ENCODE measurements around the gene RRP1B.
"Not testable (repeated sequence)": the region's sequence is repeated elsewhere in the genome, so short reads cannot be mapped to it uniquely, and the experiment has no call there.

Gene RRP1B

GRCh38 chr21:43702785-43703034, 43.4 kb downstream of the RRP1B start:
- DNase-seq: no peak

DNA sequence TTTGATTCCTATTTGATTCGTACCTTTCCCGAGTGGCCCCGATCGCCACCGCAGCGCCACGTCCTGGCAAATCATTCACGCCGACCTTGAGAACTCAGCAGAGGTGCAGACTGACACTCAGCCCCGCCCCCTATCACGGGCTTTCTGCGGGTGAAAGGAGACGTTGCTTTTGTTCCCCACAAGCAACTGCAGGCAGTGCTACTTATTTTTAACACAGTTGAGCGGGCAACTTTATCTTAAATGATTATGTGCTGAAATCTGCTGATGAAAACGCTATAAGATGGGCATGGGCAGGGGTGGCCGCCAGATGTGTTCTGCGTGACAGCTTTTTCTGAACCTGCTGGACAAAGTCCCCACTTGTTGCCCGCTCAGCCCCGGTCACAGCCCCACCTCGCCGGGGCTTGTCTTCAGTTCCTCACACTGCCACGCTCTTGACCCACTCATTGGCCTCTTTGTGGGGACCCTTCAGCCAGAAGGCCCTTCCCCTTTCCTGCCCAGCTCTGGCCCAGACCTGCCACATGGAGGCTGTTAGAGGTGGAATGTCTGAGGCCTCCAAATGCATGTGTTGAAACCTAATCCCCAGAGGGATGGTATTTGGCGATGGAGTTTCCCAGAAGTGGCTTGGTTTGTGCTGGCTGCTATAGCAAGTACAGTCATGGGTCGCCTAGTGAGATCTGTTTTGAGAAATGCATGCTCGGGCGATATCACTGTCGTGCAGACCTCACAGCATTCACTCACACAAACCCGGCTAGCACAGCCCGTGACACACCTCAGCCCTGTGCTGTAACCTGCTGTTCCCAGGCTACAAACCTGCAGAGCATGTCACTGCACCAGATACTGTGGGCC, 43.9 kb downstream of the RRP1B start:
- DNase-seq: peak; percentile 72

DNA sequence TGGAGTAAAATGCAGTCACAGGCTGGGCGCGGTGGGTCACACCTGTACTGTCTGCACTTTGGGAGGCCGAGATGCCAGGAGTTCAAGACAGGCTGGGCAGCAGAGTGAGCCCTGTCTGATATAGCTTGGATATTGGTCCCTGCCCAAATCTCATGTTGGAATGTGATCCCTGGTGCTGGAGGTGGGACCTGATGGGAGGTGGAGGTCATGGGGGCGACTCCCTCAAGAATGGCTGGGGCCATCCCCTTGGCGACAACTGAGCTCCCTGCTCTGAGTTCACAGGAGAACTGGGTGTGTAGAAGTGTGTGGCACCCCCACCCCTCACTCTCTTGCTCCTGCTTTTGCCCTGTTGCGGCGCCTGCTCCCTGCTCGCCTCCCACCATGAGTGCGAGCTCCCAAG, 48.1 kb downstream of the RRP1B start:
- DNase-seq: no peak

- no peak for DNase-seq
Measured at GRCh38 chr21:43708745-43709381, 49.5 kb downstream of the RRP1B start.

DNA sequence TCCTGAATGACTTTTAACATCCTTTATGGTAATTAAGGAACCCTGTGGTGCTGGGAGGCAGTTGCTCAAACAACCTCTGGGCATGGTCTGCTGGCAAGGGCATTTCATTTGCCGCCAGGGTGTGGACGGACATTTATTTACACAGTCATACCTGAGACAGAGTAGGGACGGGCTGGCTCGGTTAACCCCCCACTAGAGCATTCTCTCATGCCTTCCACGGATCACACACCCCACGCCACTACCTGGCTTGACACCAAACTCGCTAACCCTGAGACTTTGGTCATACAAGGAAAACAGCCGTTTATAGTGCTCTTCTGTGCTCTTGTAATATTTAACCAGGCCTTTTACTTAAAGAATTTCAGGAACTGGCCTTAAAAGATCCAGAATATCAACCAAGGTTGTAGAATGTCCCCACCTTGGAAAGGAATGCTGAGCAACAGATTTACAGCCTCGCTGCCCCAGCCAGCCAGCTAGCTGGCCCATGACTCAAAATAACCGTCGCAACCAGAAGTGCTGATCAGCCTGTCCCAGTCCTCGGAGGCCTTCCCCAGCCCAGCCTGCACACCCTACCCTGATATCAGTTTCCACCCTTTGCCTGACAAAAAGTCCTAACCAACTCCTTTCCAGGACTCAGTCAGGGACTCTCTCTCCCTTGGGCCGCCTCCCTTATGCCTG, 53.0 kb downstream of the RRP1B start:
- peak; percentile 90 for DNase-seq

DNA sequence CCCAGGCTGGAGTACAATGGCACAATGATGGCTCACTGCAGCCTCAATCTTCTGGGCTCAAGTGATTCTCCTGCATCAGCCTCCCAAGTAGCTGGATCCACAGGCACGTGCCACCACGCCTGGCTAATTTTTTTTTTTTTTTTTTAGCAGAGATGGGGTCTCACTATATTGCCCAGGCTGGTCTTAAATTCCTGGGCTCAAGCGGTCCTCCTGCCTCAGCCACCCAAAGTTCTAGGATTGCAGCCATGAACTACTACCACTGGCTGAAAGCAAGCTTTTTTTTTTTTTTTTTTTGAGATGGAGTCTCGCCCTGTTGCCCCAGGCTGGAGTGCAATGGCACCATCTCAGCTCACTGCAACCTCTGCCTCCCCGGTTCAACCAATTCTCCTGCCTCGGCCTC, 53.8 kb downstream of the RRP1B start:
- DNase-seq: not testable (repeated sequence)

DNA sequence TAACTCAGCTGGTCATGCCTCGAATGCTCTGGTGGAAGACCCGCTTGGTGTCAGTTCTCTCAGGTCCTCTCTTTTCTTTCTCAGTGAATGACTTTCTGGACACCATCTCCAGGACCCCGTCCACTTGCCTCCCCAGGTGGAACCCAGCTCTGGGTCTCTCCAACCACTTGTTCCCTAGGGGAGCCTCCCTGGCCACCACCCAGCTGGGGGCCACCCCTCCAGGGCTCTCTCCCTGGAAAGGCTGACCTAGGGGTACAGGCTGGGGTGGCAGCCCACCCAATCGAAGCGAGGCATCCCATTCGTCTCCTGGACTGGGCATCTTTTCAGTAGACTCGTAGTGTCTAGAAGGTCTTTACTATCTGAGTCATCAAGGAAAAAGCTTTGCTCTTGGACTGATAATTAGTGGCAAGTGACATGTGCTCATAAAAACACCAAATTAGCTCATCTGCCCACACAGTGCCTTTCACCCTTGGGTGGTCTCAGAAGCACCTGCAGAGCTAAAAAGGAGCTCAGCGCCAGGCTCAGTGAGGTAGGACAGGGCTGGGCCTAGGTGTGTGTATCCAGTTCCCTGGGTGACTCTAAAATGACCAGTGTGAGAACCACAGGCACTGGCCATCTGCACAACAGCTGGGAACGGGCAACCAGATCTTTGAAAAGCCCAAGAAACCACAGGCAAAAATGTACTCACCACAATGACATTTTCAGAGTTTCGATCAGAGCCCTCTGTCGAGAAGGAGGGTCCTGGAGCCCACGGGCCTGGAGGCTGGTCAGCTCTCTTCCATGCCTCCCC, 57.2 kb downstream of the RRP1B start:
- no peak for DNase-seq

- no peak for DNase-seq
Measured at GRCh38 chr21:43717166-43717853, 58.0 kb downstream of the RRP1B start.

DNA sequence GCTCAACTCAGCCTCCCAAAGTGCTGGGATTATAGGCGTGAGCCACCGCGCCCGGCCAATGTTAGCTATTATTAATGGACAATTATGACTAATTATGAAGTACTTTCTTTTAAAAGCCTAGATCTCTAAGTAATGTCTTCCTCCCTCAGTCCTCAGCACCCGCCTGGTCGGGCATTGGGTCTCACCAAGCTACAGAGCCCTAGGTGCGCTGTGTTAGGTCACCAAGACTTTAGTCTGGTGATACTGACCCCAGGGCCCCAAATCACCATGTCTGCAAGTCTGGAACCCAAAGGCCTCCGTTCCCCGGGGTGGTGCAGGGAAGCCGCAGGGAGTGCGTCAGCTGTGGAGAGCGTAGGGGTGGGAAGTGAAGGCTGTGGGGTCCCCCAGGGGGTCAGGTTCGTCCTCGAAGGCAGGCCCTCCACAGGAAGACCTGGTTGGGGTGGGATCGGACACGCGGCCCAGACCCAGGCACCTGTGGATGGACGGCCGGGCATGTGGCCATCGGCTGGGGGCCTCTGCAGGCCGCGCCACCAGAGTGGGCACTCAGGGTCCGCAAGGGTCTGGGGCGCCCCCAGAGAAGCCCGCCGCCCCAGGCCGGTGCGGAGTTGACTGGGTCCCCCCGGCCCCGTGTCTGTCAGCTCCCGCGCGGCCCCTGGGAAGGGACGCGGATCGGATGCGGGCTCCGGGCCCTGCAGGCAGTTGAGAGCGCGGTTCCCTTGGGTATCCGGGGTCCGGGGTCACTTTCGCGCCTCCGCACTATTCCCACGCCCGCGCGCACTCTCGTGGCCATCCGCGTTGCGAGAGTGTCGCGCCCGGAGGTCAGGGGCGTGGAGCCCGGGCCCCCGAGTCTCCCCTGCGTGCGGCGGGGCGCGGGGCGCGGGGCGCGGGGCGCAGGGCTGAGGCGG, 58.9 kb downstream of the RRP1B start:
- no peak for DNase-seq

GRCh38 chr21:43718872-43719747, 59.8 kb downstream of the RRP1B start, which contains the start of gene PDXK:
PDXK (plus strand) TSS chr21:43719129; CDS start chr21:43719295, 166 bp downstream.
- peak; percentile 94 for DNase-seq

DNA sequence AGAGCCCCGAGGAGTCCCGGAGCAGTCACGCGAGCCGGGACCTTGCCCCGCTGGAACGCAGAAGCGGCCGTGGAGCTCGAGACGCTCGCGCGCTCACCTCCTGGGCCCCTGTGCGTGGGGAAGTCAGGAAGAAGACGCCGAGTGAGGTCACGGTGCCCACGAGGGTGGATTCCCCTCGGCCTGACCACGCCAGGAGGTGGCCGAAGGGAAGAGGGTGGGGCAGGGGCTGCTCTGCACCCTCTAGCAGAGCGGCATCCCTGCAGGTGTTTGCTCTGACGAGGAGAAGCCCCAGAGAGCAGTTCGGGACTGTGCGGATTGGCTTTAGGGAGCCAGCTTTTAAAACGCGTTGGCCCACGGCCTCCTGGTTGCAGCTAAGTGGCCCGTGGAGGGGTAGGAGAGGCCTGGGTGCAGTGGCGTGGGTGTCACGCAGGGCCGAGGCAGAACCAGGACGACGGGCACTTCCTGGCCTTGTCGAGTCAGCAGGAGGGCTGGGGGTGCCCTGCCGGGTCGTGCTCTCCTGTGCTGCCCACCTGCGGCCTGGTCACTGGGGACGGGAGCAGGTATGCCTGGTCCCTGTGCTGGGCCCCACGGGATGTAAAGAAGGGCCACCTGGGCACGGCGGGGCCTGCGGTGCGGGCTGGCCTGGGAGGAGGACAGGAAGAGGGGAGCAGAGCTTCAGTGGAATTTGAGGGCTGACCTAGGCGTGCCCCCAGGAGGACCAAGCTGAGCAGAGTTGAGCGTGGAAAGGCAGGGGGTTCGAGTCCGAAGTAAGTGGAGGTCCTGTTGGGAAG, 60.6 kb downstream of the RRP1B start:
- DNase-seq: no peak

DNA sequence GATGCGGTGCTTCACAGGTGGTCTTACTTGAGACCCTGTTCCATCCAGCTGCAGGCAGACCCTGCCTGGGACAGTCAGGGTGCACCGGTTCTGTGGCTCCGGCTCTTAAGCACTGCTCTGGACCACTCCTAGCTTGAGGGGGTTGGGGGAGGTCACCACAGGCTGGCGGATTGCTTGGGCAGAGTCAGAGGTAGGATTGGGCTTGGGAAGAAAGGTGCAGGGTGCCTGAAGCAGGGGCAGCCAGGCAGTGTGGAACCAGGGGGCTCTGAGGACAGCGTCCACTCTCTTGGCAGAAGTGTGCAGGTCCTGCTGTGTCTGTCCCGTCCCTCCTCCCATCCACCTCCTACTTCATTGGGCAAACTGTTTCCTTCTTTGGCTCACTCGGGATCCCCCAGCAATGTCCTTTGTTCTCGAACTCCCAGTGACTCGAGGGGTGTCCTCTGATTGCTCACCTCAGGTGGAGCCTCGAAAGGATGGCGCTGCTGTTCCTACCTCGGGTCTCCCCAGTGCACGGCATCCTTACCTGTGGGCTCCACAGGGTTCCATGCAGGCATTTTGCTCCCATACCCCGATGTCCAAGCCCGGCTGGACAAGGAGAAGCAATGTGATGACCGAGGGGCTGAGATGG, 61.3 kb downstream of the RRP1B start:
- no peak for DNase-seq

DNA sequence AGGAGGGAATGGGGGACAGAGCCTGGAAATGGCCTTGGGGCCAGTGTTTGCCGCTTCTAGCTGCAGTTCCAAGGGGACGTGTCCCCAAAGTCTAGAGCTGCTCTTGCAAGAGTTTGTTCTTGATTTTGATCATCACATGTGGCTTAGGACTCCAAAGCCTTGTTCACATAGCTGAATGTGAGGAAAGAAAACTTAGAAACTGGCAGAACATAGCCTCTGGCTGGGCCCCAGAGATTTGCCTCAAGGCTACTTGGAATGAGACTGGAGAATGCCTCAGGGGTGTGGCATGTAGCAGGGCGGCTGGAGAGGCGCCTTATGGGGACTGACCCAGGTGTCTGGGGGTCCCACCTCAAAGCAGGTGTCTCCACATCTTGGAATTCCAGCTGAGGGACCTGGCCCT, 61.8 kb downstream of the RRP1B start:
- DNase-seq: no peak

GRCh38 chr21:43721939-43722338, 62.6 kb downstream of the RRP1B start:
- DNase-seq: no peak

GRCh38 chr21:43723648-43724047, 64.3 kb downstream of the RRP1B start:
- no peak for DNase-seq

DNA sequence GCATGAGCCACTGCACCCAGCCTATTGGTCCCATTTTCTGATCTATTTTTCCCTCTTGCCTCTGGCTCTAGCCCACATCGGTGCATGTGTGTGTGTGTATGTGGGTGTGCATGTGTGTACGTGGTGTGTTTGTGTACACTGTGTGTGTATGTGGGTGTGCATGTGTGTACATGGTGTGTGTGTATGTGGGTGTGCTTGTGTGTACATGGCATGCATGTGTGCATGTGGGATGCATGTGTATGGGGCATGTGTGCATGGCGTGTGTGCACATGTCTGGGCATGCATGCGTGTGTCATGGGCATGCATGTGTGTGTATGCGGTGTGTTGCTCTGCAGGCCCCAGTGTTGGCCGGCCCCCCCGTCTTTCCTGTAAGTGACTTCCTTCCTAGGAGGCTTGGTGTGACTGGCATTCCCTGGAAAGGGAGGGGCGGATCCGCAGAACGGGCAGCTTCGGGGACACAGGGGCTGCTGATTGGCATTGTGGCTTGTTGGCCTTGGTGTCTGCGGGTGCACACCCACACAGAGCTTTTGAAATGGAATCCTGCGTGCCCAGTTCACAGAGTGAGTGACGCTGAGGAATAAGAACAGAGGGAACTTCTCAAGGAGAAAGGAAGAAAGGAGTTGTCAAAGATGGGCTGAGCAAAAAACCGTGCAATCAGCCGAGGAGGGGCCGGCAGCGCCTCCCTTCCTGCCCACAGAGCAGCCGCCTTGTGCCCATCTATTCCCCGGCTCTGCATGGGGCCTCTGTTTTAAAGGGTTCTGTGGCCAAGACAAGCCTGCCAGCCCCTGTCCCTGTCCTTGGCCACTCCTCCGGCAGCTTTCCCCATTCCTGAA, 67.5 kb downstream of the RRP1B start:
- no peak for DNase-seq

GRCh38 chr21:43727519-43728153, 68.3 kb downstream of the RRP1B start:
- peak; percentile 72 for DNase-seq

GRCh38 chr21:43728154-43728466, 68.8 kb downstream of the RRP1B start:
- DNase-seq: no peak
